Sigmoid colon (tissue), 7 donors: ENCODE results near the gene PCDHGA1. TPM values are rescaled to one million over a fixed set of nuclear protein-coding genes. Genes with fewer than 3 reads are reported as not detected.

Experiments used
- DNase-seq: peaks from one replicate; pipeline ENCODE4 v3.0.0-alpha.2; 2019
- H3K27ac ChIP-seq, 4 donors: fragments of 200-600 bp; sonication (generic); one replicate each; pipeline ENCODE4 v1.5.1; 2016 to 2019; ENCODE audit warnings: mild to moderate bottlenecking in 1 of 4
- H3K27me3 ChIP-seq, 3 donors: fragments of 200-600 bp; sonication (generic); one replicate each; pipeline ENCODE4 v1.5.1; 2019; ENCODE audit warnings: mild to moderate bottlenecking in 1 of 3
- H3K36me3 ChIP-seq, 4 donors: fragments of 200-600 bp; sonication (generic); one replicate each; pipeline ENCODE4 v1.5.1; 2016 to 2019
- H3K4me1 ChIP-seq, 4 donors: fragments of 200-600 bp; sonication (generic); one replicate each; pipeline ENCODE4 v1.5.1; 2017 to 2019
- H3K4me3 ChIP-seq, 4 donors: fragments of 200-600 bp; sonication (generic); one replicate each; pipeline ENCODE4 v1.5.1; 2017 to 2019; ENCODE audit warnings: mild to moderate bottlenecking in 2 of 4, moderate library complexity in 1 of 4
- H3K9me3 ChIP-seq, 4 donors: fragments of 200-600 bp in 3 of 4; sonication (generic) in 3 of 4; one replicate each; pipeline versions ENCODE4 v1.5.1 to v1.6.1; 2013 to 2019
- EP300 ChIP-seq, 4 donors: sonication (generic); formaldehyde crosslinking; IDR thresholded peaks; one replicate each; pipeline ENCODE4 v1.6.1; 2017; ENCODE audit warnings: antibody characterized with exemption in 4 of 4
- POLR2A ChIP-seq, 2 donors: fragments of 450-650 bp; IDR thresholded peaks; one replicate each; pipeline ENCODE4 v1.6.1; 2016; ENCODE audit warnings: antibody characterized with exemption in 2 of 2, mild to moderate bottlenecking in 2 of 2, moderate library complexity in 2 of 2
- POLR2AphosphoS5 ChIP-seq, 4 donors: sonication (generic); formaldehyde crosslinking; IDR thresholded peaks; one replicate each; pipeline ENCODE4 v1.6.1; 2017; ENCODE audit warnings: antibody characterized with exemption in 4 of 4
- WGBS, 2 donors: extraction: QIAGEN DNeasy Blood & Tissue Kit; methylation state at CpG; one replicate each; pipeline ENCODE4 v1.1.7; 2013; 5-methylcytosine and 5-hydroxymethylcytosine counted together
- intact Hi-C: fragments of 100-400 bp; cut with DNase I; formaldehyde crosslinking; loops from one replicate; pipeline ENCODE4 v1.15.1; 2023
- polyA plus RNA-seq, 3 donors: library from polyadenylated mRNA; stranded (reverse); fragments of 200-250 nt; gene quantifications; one replicate each; pipeline ENCODE4 v1.2.3, GENCODE V29; 2013
- total RNA-seq, 4 donors: library from RNA; depleted of rRNA; stranded (reverse); fragments of >200 nt; gene quantifications; one replicate each; pipeline ENCODE4 v1.1.0, GENCODE V29; 2016
- TF ChIP-seq, protein P1 (sequence below), 4 experiments: fragments of 450-650 bp in 3 of 4; fragments of 200-600 bp in 1 of 4; IDR thresholded peaks; one replicate each; pipeline ENCODE4 v1.5.1; 2016 to 2019; ENCODE audit warnings: antibody characterized with exemption in 4 of 4, mild to moderate bottlenecking in 3 of 4, moderate library complexity in 2 of 4
- donor health status: healthy with polysubstance abuse.
- donor health status: Bipolar disorder and iron deficiency.
- donor health status: healthy.

PCDHGA1 gene
- total and polyA plus RNA-seq, 7 donors = 0.26 to 1.4 (median 1.1) TPM; not detected in 2

DNA sequence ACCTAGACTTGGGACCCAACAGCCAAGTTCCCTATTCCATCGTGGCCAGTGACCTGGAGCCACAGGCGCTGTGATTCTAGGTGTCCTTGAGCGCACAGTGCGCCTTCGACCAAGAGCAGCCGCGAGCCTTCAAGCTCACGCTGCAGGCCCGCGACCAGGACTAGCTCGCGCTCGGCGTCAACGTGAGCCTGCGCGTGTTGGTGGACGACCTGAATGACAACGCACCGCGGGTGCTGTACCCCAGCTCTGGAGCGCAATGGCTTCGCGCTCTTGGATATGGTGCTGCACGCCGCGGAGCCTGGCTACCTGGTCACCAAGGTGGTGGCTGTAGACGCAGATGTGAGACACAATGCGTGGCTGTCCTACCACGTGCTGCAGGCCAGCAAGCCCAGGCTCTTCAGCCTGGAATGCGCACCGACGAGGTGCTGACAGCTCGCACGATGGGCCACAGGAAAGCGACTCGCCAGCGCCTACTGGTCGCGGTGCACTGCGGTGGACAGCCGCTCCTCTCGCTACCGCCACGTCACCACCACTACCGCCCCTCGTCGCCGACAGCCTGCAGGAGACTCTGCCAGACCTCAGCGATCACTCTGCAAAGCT, 111.4 kb downstream of the PCDHGA1 start:
- H3K9me3 ChIP-seq = peaks cover 12 to 56% (median 30%) of the 10 kb centered on the region in 4 donors
- 59 to 78% methylated on average over 50 of the region's 50 CpGs for WGBS, 2 donors

GRCh38 chr5:141465351-141465750, 135.0 kb downstream of the PCDHGA1 start:
- DNase-seq = no peak
- H3K27ac ChIP-seq = no peak overlapping the region
- H3K27me3 ChIP-seq = no peaks in the 10 kb centered on the region
- WGBS, 2 donors = 94 to 97% methylated on average over 3 of the region's 3 CpGs
- no peak overlapping the region for H3K4me3 ChIP-seq
- no peaks in the 10 kb centered on the region for H3K9me3 ChIP-seq
- no peaks in the 10 kb centered on the region for H3K4me1 ChIP-seq
- peaks cover 0 to 7% (median 0%) of the 10 kb centered on the region in 4 donors for H3K36me3 ChIP-seq
- intact Hi-C loops = no loop called here
- TF ChIP-seq POLR2AphosphoS5 (IDR thresholded peaks at IDR 0.05) (no peak), EP300 (IDR thresholded peaks at IDR 0.05) (no peak), POLR2A (IDR thresholded peaks at IDR 0.05) (no peak)
- TF ChIP-seq, protein P1, sequence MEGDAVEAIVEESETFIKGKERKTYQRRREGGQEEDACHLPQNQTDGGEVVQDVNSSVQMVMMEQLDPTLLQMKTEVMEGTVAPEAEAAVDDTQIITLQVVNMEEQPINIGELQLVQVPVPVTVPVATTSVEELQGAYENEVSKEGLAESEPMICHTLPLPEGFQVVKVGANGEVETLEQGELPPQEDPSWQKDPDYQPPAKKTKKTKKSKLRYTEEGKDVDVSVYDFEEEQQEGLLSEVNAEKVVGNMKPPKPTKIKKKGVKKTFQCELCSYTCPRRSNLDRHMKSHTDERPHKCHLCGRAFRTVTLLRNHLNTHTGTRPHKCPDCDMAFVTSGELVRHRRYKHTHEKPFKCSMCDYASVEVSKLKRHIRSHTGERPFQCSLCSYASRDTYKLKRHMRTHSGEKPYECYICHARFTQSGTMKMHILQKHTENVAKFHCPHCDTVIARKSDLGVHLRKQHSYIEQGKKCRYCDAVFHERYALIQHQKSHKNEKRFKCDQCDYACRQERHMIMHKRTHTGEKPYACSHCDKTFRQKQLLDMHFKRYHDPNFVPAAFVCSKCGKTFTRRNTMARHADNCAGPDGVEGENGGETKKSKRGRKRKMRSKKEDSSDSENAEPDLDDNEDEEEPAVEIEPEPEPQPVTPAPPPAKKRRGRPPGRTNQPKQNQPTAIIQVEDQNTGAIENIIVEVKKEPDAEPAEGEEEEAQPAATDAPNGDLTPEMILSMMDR (IDR thresholded peaks at IDR 0.05) = no peak

More for the DNA sequence above, 111.4 kb downstream of the PCDHGA1 start:
- no peaks in the 10 kb centered on the region for H3K4me1 ChIP-seq
- no peak overlapping the region for H3K27ac ChIP-seq
- intact Hi-C loops = no loop called here
- H3K27me3 ChIP-seq = no peaks in the 10 kb centered on the region
- DNase-seq = no peak
- H3K36me3 ChIP-seq = peaks cover 0 to 4% (median 0%) of the 10 kb centered on the region in 4 donors
- TF ChIP-seq POLR2A (IDR thresholded peaks at IDR 0.05) = no peak
- TF ChIP-seq, protein P1 (IDR thresholded peaks at IDR 0.05) = no peak
- TF ChIP-seq EP300 (IDR thresholded peaks at IDR 0.05) = no peak
- TF ChIP-seq POLR2AphosphoS5 (IDR thresholded peaks at IDR 0.05) = no peak
- H3K4me3 ChIP-seq = no peak overlapping the region

DNA sequence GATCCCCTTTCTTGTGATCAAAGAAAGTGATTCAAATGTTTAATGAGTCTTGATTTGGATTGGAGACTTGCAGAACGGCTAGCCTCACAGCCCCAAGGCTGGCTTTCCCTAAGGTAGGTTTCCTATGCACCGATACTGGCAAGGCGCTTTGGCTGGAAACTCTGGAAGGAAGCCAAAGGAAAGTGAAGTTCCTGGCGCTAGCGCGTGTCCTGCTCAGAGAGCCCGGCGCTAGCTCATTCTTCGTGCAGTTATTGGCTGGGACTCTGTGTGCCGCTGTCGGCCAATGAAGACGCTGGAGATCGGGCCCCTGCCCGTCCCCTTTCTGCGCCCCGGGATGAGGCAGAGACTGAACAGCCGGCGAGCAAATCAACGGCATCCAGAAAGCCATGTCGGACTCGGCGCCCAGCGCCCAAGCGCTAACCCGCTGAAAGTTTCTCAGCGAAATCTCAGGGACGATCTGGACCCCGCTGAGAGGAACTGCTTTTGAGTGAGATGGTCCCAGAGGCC, 145.4 kb downstream of the PCDHGA1 start, which contains the start of gene PCDHGC3:
TSS of gene PCDHGC3 (plus strand) at position 342 of the 507 bp plus-strand sequence. CDS start at position 493, 151 bp downstream.
- Histone ChIP-seq H3K27me3 (no peaks in the 10 kb centered on the region), H3K27ac (peak within 1 kb of the TSS; percentile 84 to 93 (median 90)), H3K4me1 (peaks cover 0 to 47% (median 45%) of the 10 kb centered on the region in 4 donors), H3K9me3 (no peaks in the 10 kb centered on the region), H3K36me3 (no peaks in the 10 kb centered on the region), H3K4me3 (peak within 1 kb of the TSS; percentile 60 to 72 (median 61))
- peak; percentile 99 for DNase-seq
- TF ChIP-seq EP300 (IDR thresholded peaks at IDR 0.05) = peak in 2 of 4 donors; percentile 9 to 38
- TF ChIP-seq, protein P1 (IDR thresholded peaks at IDR 0.05) = peak in 1 of 4 experiments; percentile 41
- TF ChIP-seq POLR2A (IDR thresholded peaks at IDR 0.05) = peak; percentile 73 to 75
- peak; percentile 76 to 85 (median 82) for TF ChIP-seq POLR2AphosphoS5 (IDR thresholded peaks at IDR 0.05)
- intact Hi-C loops = loop anchor here (1.0 to 5.0 kb wide), 5 partner anchors 37 to 155 kb away; partner anchors contain the start of genes PCDHGB7 and TAF7
- 1% methylated on average over 28 of the region's 28 CpGs for WGBS, 2 donors

- peaks cover 0 to 54% (median 51%) of the 10 kb centered on the region in 4 donors for H3K4me1 ChIP-seq
Observed at GRCh38 chr5:141476132-141476911, 146.0 kb downstream of the PCDHGA1 start.

More at GRCh38 chr5:141476132-141476911, 146.0 kb downstream of the PCDHGA1 start:
- Histone ChIP-seq H3K36me3 (no peaks in the 10 kb centered on the region), H3K27ac (peak overlapping the region; percentile 84 to 93 (median 90)), H3K4me3 (peak overlapping the region; percentile 60 to 72 (median 61)), H3K27me3 (no peaks in the 10 kb centered on the region), H3K9me3 (no peaks in the 10 kb centered on the region)
- 1% methylated on average over 58 of the region's 58 CpGs for WGBS, 2 donors
- TF ChIP-seq, protein P1 (IDR thresholded peaks at IDR 0.05) = no peak
- no peak for TF ChIP-seq EP300 (IDR thresholded peaks at IDR 0.05)
- TF ChIP-seq POLR2AphosphoS5 (IDR thresholded peaks at IDR 0.05) = peak in 3 of 4 donors; percentile 21 to 61 (median 52)
- no peak for TF ChIP-seq POLR2A (IDR thresholded peaks at IDR 0.05)
- peak; percentile 85 for DNase-seq
- intact Hi-C loops = loop anchor here (1.0 to 5.0 kb wide), 4 partner anchors 36 to 83 kb away; partner anchors contain the start of gene PCDHGB7
